ENCODE measurements around the gene CD4. TPM values are rescaled to one million over a fixed set of nuclear protein-coding genes. Genes with fewer than 3 reads are reported as not detected.

Gene CD4
- total and polyA plus RNA-seq, 2 of the 4 experiments (the other 2 are of a cell fraction): 5.7 to 15.0 TPM

GRCh38 chr12:6784296-6784695, 5.0 kb upstream of the CD4 start:
- no peaks in the 10 kb centered on the region for H3K9me3 ChIP-seq (ENCODE audit: control insufficient read depth, insufficient read depth, low read length)
- peaks cover 8% of the 10 kb centered on the region; the same call in 1 of the 2 replicates for H3K9me1 ChIP-seq (ENCODE audit: insufficient read depth, low read length)
- peak overlapping the region; percentile 55 for H2AK9ac ChIP-seq (replicated peaks; ENCODE audit: low read depth, low read length, poor library complexity)
- no peak overlapping the region for H4K8ac ChIP-seq (ENCODE audit: low read depth in 2 of 2, low read length in 2 of 2)
- H2BK120ac ChIP-seq (ENCODE audit: low read depth, low read length): no peak overlapping the region
- in situ Hi-C loops (cut with MboI; ENCODE audit: low sequenced_read_pairs): no loop called here
- no peak overlapping the region for H2AK5ac ChIP-seq (ENCODE audit: low read depth, low read length)
- no peak overlapping the region for H3K9ac ChIP-seq (ENCODE audit: low read depth, low read length)
- no peak overlapping the region for H3K4me2 ChIP-seq (ENCODE audit: low read depth, low read length)
- WGBS, 2 experiments (ENCODE audit: extremely low coverage in 2 of 2, insufficient read length in 1 of 2): 52% methylated on average over 4 of the region's 5 CpGs; no CpG with 5 or more reads in 1 of the 2 experiments
- H3K79me1 ChIP-seq (ENCODE audit: low read depth in 1 of 2, low read length in 2 of 2): no peaks in the 10 kb centered on the region
- no peaks in the 10 kb centered on the region for H3K27me3 ChIP-seq (ENCODE audit: control insufficient read depth, insufficient read depth, low read length)
- H2AFZ ChIP-seq (replicated peaks; ENCODE audit: low read length, poor library complexity): peak overlapping the region; percentile 32
- TF ChIP-seq NFE2L2 (IDR thresholded peaks at IDR 0.05; ENCODE audit: low read depth, low read length): no peak
- TF ChIP-seq MXI1 (IDR thresholded peaks at IDR 0.05; ENCODE audit: borderline replicate concordance, low read depth, low read length): no peak
- no peak for TF ChIP-seq RAD21 (IDR thresholded peaks at IDR 0.05; ENCODE audit: low read length)
- no peak for TF ChIP-seq MAZ (IDR thresholded peaks at IDR 0.05; ENCODE audit: borderline replicate concordance, low read depth, low read length)
- no peak for TF ChIP-seq SMC3 (IDR thresholded peaks at IDR 0.05; ENCODE audit: low read depth, low read length)
- TF ChIP-seq CEBPB (IDR thresholded peaks at IDR 0.05; ENCODE audit: low read depth, low read length): no peak
- no peak for TF ChIP-seq RFX5 (IDR thresholded peaks at IDR 0.05; ENCODE audit: low read depth, low read length)
- TF ChIP-seq BHLHE40 (IDR thresholded peaks at IDR 0.05; ENCODE audit: low read depth, low read length): no peak
- TF ChIP-seq CTCF (conservative IDR thresholded peaks at IDR 0.05; ENCODE audit: low read depth, low read length): no peak
- no peak for TF ChIP-seq RCOR1 (IDR thresholded peaks at IDR 0.05; ENCODE audit: insufficient replicate concordance, low read length)
- TF ChIP-seq ELK1 (IDR thresholded peaks at IDR 0.05; ENCODE audit: borderline replicate concordance, low read depth, low read length): no peak
- TF ChIP-seq CHD1 (IDR thresholded peaks at IDR 0.05; ENCODE audit: low read depth, low read length): no peak
- no peak for TF ChIP-seq USF2 (IDR thresholded peaks at IDR 0.05; ENCODE audit: low read depth, low read length)
- no peak for TF ChIP-seq FOS (IDR thresholded peaks at IDR 0.05; ENCODE audit: low read depth, low read length)
- TF ChIP-seq POLR2A (IDR thresholded peaks at IDR 0.05; ENCODE audit: low read depth, low read length): no peak
- no peak for TF ChIP-seq MAFK (IDR thresholded peaks at IDR 0.05; ENCODE audit: low read depth, low read length)
- H2BK5ac ChIP-seq (ENCODE audit: low read depth, low read length, poor library complexity, severe bottlenecking): no peak overlapping the region
- H3K4me1 ChIP-seq (ENCODE audit: control insufficient read depth, insufficient read depth, low read length): peaks cover 4% of the 10 kb centered on the region
- H3K23ac ChIP-seq (ENCODE audit: low read depth, low read length): no peak overlapping the region
- ChIA-PET CTCF (interaction anchor here (0.6 to 0.7 kb wide), 2 partner anchors 37 to 50 kb away, joined by 3 read pairs; partner anchors contain the start of gene GPR162), POLR2A (ENCODE audit: unreplicated experiment) (no interaction called here)
- H2BK15ac ChIP-seq (ENCODE audit: low read depth, low read length): no peak overlapping the region
- intact Hi-C loops (cut with micrococcal nuclease): no loop called here
- H3K4me3 ChIP-seq (ENCODE audit: insufficient read depth, low read depth, low read length): no peak overlapping the region
- dilution Hi-C loops (cut with HindIII; ENCODE audit: low sequenced_read_pairs, unreplicated experiment): no loop called here
- no peaks in the 10 kb centered on the region for H3K36me3 ChIP-seq (ENCODE audit: control insufficient read depth, insufficient read depth, low read length)
- H4K20me1 ChIP-seq (ENCODE audit: insufficient read depth, low read length): no peaks in the 10 kb centered on the region
- H3K14ac ChIP-seq (replicated peaks; ENCODE audit: low read depth, low read length): no peak overlapping the region
- no TSS peak for BruUV-seq (replicated peaks)
- H4K91ac ChIP-seq (ENCODE audit: insufficient read depth, low read depth, low read length): no peak overlapping the region
- H3K27ac ChIP-seq (ENCODE audit: insufficient read depth, low read length): no peak overlapping the region
- H4K5ac ChIP-seq (ENCODE audit: low read depth, low read length): no peak overlapping the region
- no peak overlapping the region for H3K4ac ChIP-seq (ENCODE audit: low read depth, low read length)
- no peak overlapping the region for H3K18ac ChIP-seq (ENCODE audit: low read depth, low read length)
- DNase-seq (no peak), ATAC-seq (ENCODE audit: low read depth) (peak; percentile 33; the same call in 1 of the 2 replicates)
- H2BK20ac ChIP-seq (ENCODE audit: low read depth, low read length): no peak overlapping the region
- no peak overlapping the region for H3K56ac ChIP-seq (ENCODE audit: extremely low read depth, insufficient read depth, low read length)
